B cell (primary cell): ENCODE data around the gene TRERF1. TPM values are rescaled to one million over a fixed set of nuclear protein-coding genes. Genes with fewer than 3 reads are reported as not detected.

ENCODE experiments used
- ATAC-seq: fragments of 200-7000 bp; cut with Tn5 transposase; one replicate; pipeline ENCODE4 v1.10.0; 2021; ENCODE audit warnings: low read depth, mild to moderate bottlenecking, moderate number of reproducible peaks, moderate library complexity
- CTCF ChIA-PET: fragments of 350-600 bp; sonication (Branson Sonifier 250); formaldehyde crosslinking; loops from one replicate; lab custom pipeline; 2021; ENCODE audit warnings: antibody characterized with exemption, inconsistent platforms; lab: Charles Lee
- POLR2A ChIA-PET: fragments of 350-600 bp; sonication (Branson Sonifier 250); formaldehyde crosslinking; loops from one replicate; lab custom pipeline; 2021; ENCODE audit warnings: antibody characterized with exemption; lab: Charles Lee
- DNase-seq: peaks from one replicate; pipeline ENCODE4 v3.0.0; 2013
- H2AFZ ChIP-seq: 2 replicates; pipeline ENCODE4 v1.6.1; 2012; ENCODE audit warnings: mild to moderate bottlenecking, low read depth, low read length; ENCODE audit not compliant: insufficient read depth, poor library complexity, severe bottlenecking
- H3K27ac ChIP-seq, 2 donors: 1 replicate in 1 of 2; 2 replicates in 1 of 2; pipeline ENCODE4 v1.5.1; 2012 to 2013; ENCODE audit warnings: low read length in 2 of 2, mild to moderate bottlenecking in 2 of 2, moderate library complexity in 1 of 2
- H3K27me3 ChIP-seq, 4 experiments: fragments of 200-600 bp in 1 of 4; sonication (generic) in 1 of 4; replicated peaks in 1 of 4; 1 replicate in 2 of 4; 2 replicates in 2 of 4; pipeline versions ENCODE4 v1.6.1 to v1.7.0; 2013 to 2016; ENCODE audit warnings: low read length in 3 of 4, mild to moderate bottlenecking in 2 of 4, mixed read lengths in 1 of 4, moderate library complexity in 1 of 4; ENCODE audit not compliant: insufficient read depth in 4 of 4, control insufficient read depth in 3 of 4; ENCODE audit errors: control extremely low read depth in 1 of 4
- H3K36me3 ChIP-seq, 2 experiments: replicated peaks in 1 of 2; 1 replicate in 1 of 2; 2 replicates in 1 of 2; pipeline versions ENCODE4 v1.6.1 to v1.7.1; 2013; ENCODE audit warnings: low read length in 1 of 2; ENCODE audit not compliant: insufficient read depth in 2 of 2, control insufficient read depth in 1 of 2; ENCODE audit errors: control extremely low read depth in 1 of 2, extremely low read depth in 1 of 2
- H3K4me1 ChIP-seq, 2 donors: fragments of 200-600 bp in 1 of 2; sonication (generic) in 1 of 2; 1 replicate in 1 of 2; 2 replicates in 1 of 2; pipeline versions ENCODE4 v1.5.1 to v1.6.1; 2013 to 2017; ENCODE audit warnings: low read length in 2 of 2; ENCODE audit not compliant: control insufficient read depth in 2 of 2, insufficient read depth in 2 of 2
- H3K4me2 ChIP-seq: replicated peaks from 2 replicates; pipeline ENCODE3; 2012; ENCODE audit warnings: mild to moderate bottlenecking, low read depth, low read length; ENCODE audit not compliant: poor library complexity, severe bottlenecking
- H3K4me3 ChIP-seq, 5 experiments: fragments of 200-600 bp in 1 of 5; sonication (generic) in 1 of 5; 1 replicate in 3 of 5; 2 replicates in 2 of 5; pipeline versions ENCODE4 v1.5.1 to v1.7.0; 2011 to 2016; ENCODE audit warnings: low read length in 4 of 5, mild to moderate bottlenecking in 4 of 5, low read depth in 2 of 5, control low read depth in 1 of 5, moderate library complexity in 1 of 5; ENCODE audit not compliant: insufficient read depth in 1 of 5; ENCODE audit errors: control extremely low read depth in 1 of 5, extremely low read depth in 1 of 5
- H3K79me2 ChIP-seq: fragments of 200-600 bp; sonication (generic); one replicate; pipeline ENCODE4 v1.6.0; 2016; ENCODE audit warnings: low read length; ENCODE audit not compliant: control insufficient read depth, insufficient read depth
- H3K9ac ChIP-seq: fragments of 200-600 bp; sonication (generic); 2 replicates; pipeline ENCODE4 v1.6.1; 2017; ENCODE audit warnings: mild to moderate bottlenecking, low read length, moderate library complexity
- H3K9me3 ChIP-seq, 3 donors: one replicate each; pipeline versions ENCODE4 v1.6.1 to v1.7.1; 2013; ENCODE audit warnings: low read length in 2 of 3; ENCODE audit not compliant: control insufficient read depth in 2 of 3, insufficient read depth in 1 of 3; ENCODE audit errors: control extremely low read depth in 1 of 3
- H4K20me1 ChIP-seq: 2 replicates; pipeline ENCODE4 v1.6.0; 2012; ENCODE audit warnings: mild to moderate bottlenecking, low read length; ENCODE audit not compliant: insufficient read depth, control insufficient read depth, poor library complexity, severe bottlenecking
- H3K27ac Mint-ChIP-seq: one replicate; pipeline ENCODE4 v1.8.0; 2021; ENCODE audit warnings: mixed read lengths
- H3K27me3 Mint-ChIP-seq: one replicate; pipeline ENCODE4 v1.8.0; 2021; ENCODE audit warnings: mixed read lengths
- H3K4me1 Mint-ChIP-seq: one replicate; pipeline ENCODE4 v1.8.0; 2021; ENCODE audit warnings: mixed read lengths
- H3K4me3 Mint-ChIP-seq: one replicate; pipeline ENCODE4 v1.8.0; 2021; ENCODE audit warnings: mixed read lengths
- H3K9me3 Mint-ChIP-seq: one replicate; pipeline ENCODE4 v1.8.0; 2022; ENCODE audit warnings: mixed read lengths; ENCODE audit not compliant: insufficient read depth
- EZH2 ChIP-seq: IDR thresholded peaks from 2 replicates; pipeline ENCODE4 v1.6.1; 2012; ENCODE audit warnings: borderline replicate concordance, low read depth, mild to moderate bottlenecking, moderate library complexity, low read length; ENCODE audit not compliant: insufficient read depth, poor library complexity, severe bottlenecking
- WGBS: methylation state at CpG from one replicate; pipeline ENCODE4 v1.1.5; 2013; ENCODE audit warnings: missing lambda C conversion rate; ENCODE audit not compliant: insufficient coverage; 5-methylcytosine and 5-hydroxymethylcytosine counted together
- intact Hi-C: fragments of 100-400 bp; cut with micrococcal nuclease; formaldehyde crosslinking; loops from one replicate; pipeline ENCODE4 v1.10.0; 2022
- polyA plus RNA-seq: library from polyadenylated mRNA; depleted of rRNA; stranded (reverse); fragments of >200 nt; gene quantifications from 2 replicates; pipeline ENCODE4 v1.2.3, GENCODE V29; 2012
- total RNA-seq, 2 donors: library from RNA; stranded (reverse); fragments of 120-200 nt in 1 of 2; gene quantifications; 1 replicate in 1 of 2; 2 replicates in 1 of 2; pipeline versions ENCODE4 v1.2.3 to v1.2.4, GENCODE V29; 2013 to 2022
- TF ChIP-seq, protein P1 (sequence below): fragments of 200-600 bp; IDR thresholded peaks from one replicate; pipeline ENCODE4 v1.8.0; 2022; ENCODE audit warnings: antibody characterized with exemption, mild to moderate bottlenecking

The TRERF1 gene
- total and polyA plus RNA-seq, 2 donors (not counting 1 experiment from before 2014, with no cell fraction given) = 3.5 to 6.7 TPM

DNA sequence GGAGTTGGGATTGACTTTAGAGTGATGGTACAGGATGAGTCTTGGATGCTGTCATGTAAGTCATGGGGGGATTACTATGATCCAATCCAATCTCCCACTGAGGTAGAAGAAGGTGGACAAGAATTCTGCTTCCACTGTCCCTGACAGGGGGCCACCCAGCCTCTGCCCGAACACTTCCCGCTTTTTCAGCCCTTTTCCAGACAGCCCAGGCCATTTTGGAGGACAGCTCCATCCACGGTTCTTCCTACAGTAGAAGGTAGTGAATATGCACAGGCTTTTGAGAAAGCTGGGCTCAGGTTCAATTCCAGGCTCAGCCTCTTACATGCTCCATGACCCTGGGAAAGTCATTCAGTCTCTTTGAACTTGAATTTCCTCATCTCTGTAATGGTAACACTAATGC lies 31.0 kb downstream of the TRERF1 start:
- CTCF ChIA-PET = no interaction called here
- no peak for DNase-seq
- Mint-ChIP-seq H3K9me3 (no peaks in the 10 kb centered on the region), H3K27me3 (peaks cover 3% of the 10 kb centered on the region), H3K4me3 (no peak overlapping the region), H3K27ac (no peak overlapping the region), H3K4me1 (peaks cover 15% of the 10 kb centered on the region)
- WGBS = no CpG with 5 or more reads among the region's 3 CpGs
- Histone ChIP-seq H4K20me1 (no peaks in the 10 kb centered on the region), H2AFZ (no peak overlapping the region), H3K36me3 (no peaks in the 10 kb centered on the region), H3K9me3 (no peaks in the 10 kb centered on the region), H3K27me3 (no peaks in the 10 kb centered on the region), H3K27ac (no peak overlapping the region), H3K9ac (no peak overlapping the region), H3K4me1 (no peaks in the 10 kb centered on the region), H3K79me2 (no peaks in the 10 kb centered on the region), H3K4me3 (no peak overlapping the region), H3K4me2 (no peak overlapping the region)
- POLR2A ChIA-PET = no interaction called here
- TF ChIP-seq EZH2 = no peak
- TF ChIP-seq, protein P1, sequence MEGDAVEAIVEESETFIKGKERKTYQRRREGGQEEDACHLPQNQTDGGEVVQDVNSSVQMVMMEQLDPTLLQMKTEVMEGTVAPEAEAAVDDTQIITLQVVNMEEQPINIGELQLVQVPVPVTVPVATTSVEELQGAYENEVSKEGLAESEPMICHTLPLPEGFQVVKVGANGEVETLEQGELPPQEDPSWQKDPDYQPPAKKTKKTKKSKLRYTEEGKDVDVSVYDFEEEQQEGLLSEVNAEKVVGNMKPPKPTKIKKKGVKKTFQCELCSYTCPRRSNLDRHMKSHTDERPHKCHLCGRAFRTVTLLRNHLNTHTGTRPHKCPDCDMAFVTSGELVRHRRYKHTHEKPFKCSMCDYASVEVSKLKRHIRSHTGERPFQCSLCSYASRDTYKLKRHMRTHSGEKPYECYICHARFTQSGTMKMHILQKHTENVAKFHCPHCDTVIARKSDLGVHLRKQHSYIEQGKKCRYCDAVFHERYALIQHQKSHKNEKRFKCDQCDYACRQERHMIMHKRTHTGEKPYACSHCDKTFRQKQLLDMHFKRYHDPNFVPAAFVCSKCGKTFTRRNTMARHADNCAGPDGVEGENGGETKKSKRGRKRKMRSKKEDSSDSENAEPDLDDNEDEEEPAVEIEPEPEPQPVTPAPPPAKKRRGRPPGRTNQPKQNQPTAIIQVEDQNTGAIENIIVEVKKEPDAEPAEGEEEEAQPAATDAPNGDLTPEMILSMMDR = no peak
- ATAC-seq = no peak
- intact Hi-C loops = no loop called here

DNA sequence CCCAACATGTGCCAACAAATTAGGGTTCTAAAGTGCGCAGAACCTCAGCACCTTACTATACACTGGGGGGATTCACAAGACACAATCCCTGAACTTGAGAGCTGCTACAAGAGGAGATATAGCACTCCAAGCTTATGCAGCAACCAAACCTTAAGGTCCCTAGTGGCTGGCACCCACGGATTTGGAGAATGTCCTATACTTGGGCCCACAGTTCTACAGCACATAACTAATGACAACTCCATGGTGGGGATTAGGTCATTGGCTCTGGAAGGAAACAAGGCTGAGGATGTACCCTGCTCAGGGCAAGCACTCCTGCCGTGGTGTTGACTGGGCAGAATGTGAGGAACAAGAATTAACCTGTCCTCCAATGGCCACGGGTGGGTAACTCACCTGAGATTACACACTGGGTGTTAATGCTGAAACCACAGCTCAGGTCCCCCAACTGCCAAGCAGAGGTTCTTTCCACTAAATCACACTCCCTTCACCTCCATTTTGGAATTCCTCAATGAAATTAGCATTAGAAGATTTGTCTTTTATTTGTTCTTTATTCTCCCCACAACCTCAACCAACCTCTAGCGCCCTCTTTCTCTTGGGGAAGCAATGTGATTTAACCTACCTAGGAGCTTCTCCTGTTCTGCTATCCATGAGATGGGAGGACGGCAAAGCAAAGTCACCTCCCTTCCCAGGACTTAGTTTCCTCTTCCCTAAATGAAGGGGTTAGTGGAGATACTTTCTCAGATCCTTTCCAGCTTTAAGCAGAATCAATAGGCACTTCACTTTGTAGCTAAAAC lies 32.0 kb downstream of the TRERF1 start:
- DNase-seq (no peak), ATAC-seq (no peak)
- Mint-ChIP-seq H3K4me3 (no peak overlapping the region), H3K9me3 (no peaks in the 10 kb centered on the region), H3K4me1 (peaks cover 13% of the 10 kb centered on the region), H3K27ac (no peak overlapping the region), H3K27me3 (peaks cover 3% of the 10 kb centered on the region)
- no peaks in the 10 kb centered on the region for H4K20me1 ChIP-seq
- H3K4me2 ChIP-seq = no peak overlapping the region
- H3K4me3 ChIP-seq = no peak overlapping the region
- 89% methylated on average over 3 of the region's 6 CpGs for WGBS
- no peaks in the 10 kb centered on the region for H3K36me3 ChIP-seq
- POLR2A ChIA-PET = no interaction called here
- intact Hi-C loops = no loop called here
- H3K4me1 ChIP-seq = no peaks in the 10 kb centered on the region
- H3K9ac ChIP-seq = no peak overlapping the region
- no peaks in the 10 kb centered on the region for H3K27me3 ChIP-seq
- CTCF ChIA-PET = interaction anchor here (0.6 kb wide), 1 partner anchor 979 kb away, joined by 3 read pairs; no protein-coding TSS in a partner anchor
- H3K27ac ChIP-seq = no peak overlapping the region
- TF ChIP-seq, protein P1 = no peak
- TF ChIP-seq EZH2 = no peak
- no peaks in the 10 kb centered on the region for H3K9me3 ChIP-seq
- H2AFZ ChIP-seq = no peak overlapping the region
- no peaks in the 10 kb centered on the region for H3K79me2 ChIP-seq
